Neural crest cell (in vitro differentiated cells): Measurements from ENCODE around the gene ITPR1. TPM values are rescaled to one million over a fixed set of nuclear protein-coding genes. Genes with fewer than 3 reads are reported as not detected.

Experiments used
- DNase-seq: peaks from one replicate; pipeline ENCODE4 v3.0.0; 2021; ENCODE audit warnings: low read depth, mixed read lengths, low spot score
- H3K27ac Mint-ChIP-seq: one replicate; pipeline ENCODE4 v1.8.0; 2021; ENCODE audit warnings: mild to moderate bottlenecking, mixed read lengths; ENCODE audit not compliant: unreplicated experiment
- H3K27me3 Mint-ChIP-seq: 2 replicates; pipeline ENCODE4 v1.8.0; 2021; ENCODE audit warnings: low read depth, mild to moderate bottlenecking, mixed read lengths
- H3K36me3 Mint-ChIP-seq: 2 replicates; pipeline ENCODE4 v1.8.0; 2021; ENCODE audit warnings: low read depth, mild to moderate bottlenecking, mixed read lengths
- H3K4me1 Mint-ChIP-seq: 2 replicates; pipeline ENCODE4 v1.8.0; 2021; ENCODE audit warnings: mixed read lengths
- H3K4me3 Mint-ChIP-seq: one replicate; pipeline ENCODE4 v1.8.0; 2021; ENCODE audit warnings: mild to moderate bottlenecking, mixed read lengths
- H3K9me3 Mint-ChIP-seq: 2 replicates; pipeline ENCODE4 v1.8.0; 2021; ENCODE audit warnings: mixed read lengths
- CTCF ChIP-seq: fragments of 200-600 bp; sonication (generic); conservative IDR thresholded peaks from 2 replicates; pipeline ENCODE4 v1.5.0; 2021; ENCODE audit warnings: antibody characterized with exemption, mild to moderate bottlenecking
- total RNA-seq: library from RNA; stranded (reverse); gene quantifications from 2 replicates; pipeline ENCODE4 v1.2.1, GENCODE V29; 2021

ITPR1 gene
- total RNA-seq, 1 donor from 2014 or later = 4.8 TPM

- no peaks in the 10 kb centered on the region for H3K9me3 Mint-ChIP-seq
These were observed 21.2 kb downstream of the ITPR1 start for GRCh38 chr3:4514321-4514720.

GRCh38 chr3:4514916-4515315 lies 21.8 kb downstream of the ITPR1 start:
- Mint-ChIP-seq H3K9me3 (no peaks in the 10 kb centered on the region), H3K36me3 (no peaks in the 10 kb centered on the region), H3K4me1 (peaks cover 8% of the 10 kb centered on the region), H3K27ac (no peak overlapping the region), H3K4me3 (no peak overlapping the region), H3K27me3 (no peaks in the 10 kb centered on the region)
- no peak for TF ChIP-seq CTCF
- DNase-seq = no peak

More at GRCh38 chr3:4514321-4514720, 21.2 kb downstream of the ITPR1 start:
- TF ChIP-seq CTCF = no peak
- peaks cover 8% of the 10 kb centered on the region for H3K4me1 Mint-ChIP-seq
- no peak overlapping the region for H3K4me3 Mint-ChIP-seq
- DNase-seq = no peak
- H3K36me3 Mint-ChIP-seq = no peaks in the 10 kb centered on the region
- no peaks in the 10 kb centered on the region for H3K27me3 Mint-ChIP-seq
- H3K27ac Mint-ChIP-seq = no peak overlapping the region

GRCh38 chr3:4515916-4516579 lies 22.9 kb downstream of the ITPR1 start:
- no peaks in the 10 kb centered on the region for H3K27me3 Mint-ChIP-seq
- DNase-seq = no peak
- no peak overlapping the region for H3K27ac Mint-ChIP-seq
- H3K9me3 Mint-ChIP-seq = no peaks in the 10 kb centered on the region
- H3K36me3 Mint-ChIP-seq = no peaks in the 10 kb centered on the region
- TF ChIP-seq CTCF = no peak
- H3K4me3 Mint-ChIP-seq = no peak overlapping the region
- H3K4me1 Mint-ChIP-seq = peaks cover 8% of the 10 kb centered on the region

GRCh38 chr3:4517093-4517492 lies 23.9 kb downstream of the ITPR1 start:
- no peak for DNase-seq
- Mint-ChIP-seq H3K27ac (no peak overlapping the region), H3K4me3 (no peak overlapping the region), H3K4me1 (peaks cover 8% of the 10 kb centered on the region), H3K27me3 (no peaks in the 10 kb centered on the region), H3K36me3 (no peaks in the 10 kb centered on the region), H3K9me3 (no peaks in the 10 kb centered on the region)
- TF ChIP-seq CTCF = no peak

GRCh38 chr3:4517643-4518311 lies 24.6 kb downstream of the ITPR1 start:
- H3K27me3 Mint-ChIP-seq = no peaks in the 10 kb centered on the region
- no peak overlapping the region for H3K27ac Mint-ChIP-seq
- H3K4me1 Mint-ChIP-seq = peaks cover 8% of the 10 kb centered on the region
- H3K4me3 Mint-ChIP-seq = no peak overlapping the region
- no peak for TF ChIP-seq CTCF
- no peaks in the 10 kb centered on the region for H3K36me3 Mint-ChIP-seq
- no peak for DNase-seq
- H3K9me3 Mint-ChIP-seq = no peaks in the 10 kb centered on the region
